Keratinocyte (primary cell): ENCODE results near the gene FNDC11. TPM values are rescaled to one million over a fixed set of nuclear protein-coding genes. Genes with fewer than 3 reads are reported as not detected.

ENCODE experiments used
- DNase-seq: peaks from one replicate; pipeline ENCODE4 v3.0.0-alpha.2; 2011; ENCODE audit warnings: low read depth, missing footprints, low spot score
- FAIRE-seq: peaks from 2 replicates; lab custom pipeline; 2011; peaks lifted over from hg19 to GRCh38; lab: Jason Lieb, UNC
- H2AFZ ChIP-seq: 2 replicates; pipeline ENCODE4 v1.6.0; 2012; ENCODE audit warnings: low read length, control low read depth, inconsistent platforms; ENCODE audit not compliant: control insufficient read depth
- H3K27ac ChIP-seq: 2 replicates; pipeline ENCODE4 v1.5.1; 2011; ENCODE audit warnings: low read length; ENCODE audit not compliant: control insufficient read depth, insufficient read depth
- H3K27me3 ChIP-seq: 3 replicates; pipeline ENCODE4 v1.6.0; 2011; ENCODE audit warnings: low read length; ENCODE audit not compliant: control insufficient read depth, insufficient read depth; ENCODE audit errors: extremely low read depth
- H3K36me3 ChIP-seq, 2 experiments: 2 replicates in 1 of 2; 3 replicates in 1 of 2; pipeline ENCODE4 v1.5.1; 2011; ENCODE audit warnings: low read length in 2 of 2, mild to moderate bottlenecking in 1 of 2; ENCODE audit not compliant: control insufficient read depth in 2 of 2, insufficient read depth in 2 of 2; ENCODE audit errors: extremely low read depth in 1 of 2
- H3K4me1 ChIP-seq: 3 replicates; pipeline ENCODE4 v1.5.1; 2011; ENCODE audit warnings: low read length; ENCODE audit not compliant: control insufficient read depth, insufficient read depth; ENCODE audit errors: extremely low read depth
- H3K4me2 ChIP-seq: 3 replicates; pipeline ENCODE4 v1.6.0; 2011; ENCODE audit warnings: low read depth, low read length; ENCODE audit not compliant: control insufficient read depth, insufficient read depth; ENCODE audit errors: extremely low read depth
- H3K4me3 ChIP-seq, 3 experiments: fragments of 200-600 bp in 1 of 3; sonication (generic) in 1 of 3; 2 replicates in 2 of 3; 3 replicates in 1 of 3; pipeline ENCODE4 v1.5.1; 2011 to 2016; ENCODE audit warnings: low read length in 3 of 3, mild to moderate bottlenecking in 3 of 3, control low read depth in 2 of 3, inconsistent platforms in 1 of 3, low read depth in 1 of 3, mixed read lengths in 1 of 3, mixed run types in 1 of 3, moderate library complexity in 1 of 3; ENCODE audit not compliant: control insufficient read depth in 2 of 3, insufficient read depth in 2 of 3; ENCODE audit errors: extremely low read depth in 1 of 3
- H3K79me2 ChIP-seq: 2 replicates; pipeline ENCODE4 v1.6.0; 2012; ENCODE audit warnings: low read length; ENCODE audit not compliant: control insufficient read depth, insufficient read depth
- H3K9ac ChIP-seq: 3 replicates; pipeline ENCODE4 v1.6.0; 2011; ENCODE audit warnings: low read length; ENCODE audit not compliant: control insufficient read depth, insufficient read depth; ENCODE audit errors: extremely low read depth
- H3K9me1 ChIP-seq: 3 replicates; pipeline ENCODE4 v1.6.0; 2011; ENCODE audit warnings: low read length; ENCODE audit not compliant: control insufficient read depth, insufficient read depth; ENCODE audit errors: extremely low read depth
- H3K9me3 ChIP-seq: 2 replicates; pipeline ENCODE4 v1.5.1; 2012; ENCODE audit warnings: low read depth, low read length; ENCODE audit not compliant: control insufficient read depth
- H4K20me1 ChIP-seq: 3 replicates; pipeline ENCODE4 v1.6.0; 2011; ENCODE audit warnings: low read length; ENCODE audit not compliant: control insufficient read depth, insufficient read depth; ENCODE audit errors: extremely low read depth
- CTCF ChIP-seq, 3 experiments: IDR thresholded peaks in 1 of 3; conservative IDR thresholded peaks in 1 of 3; optimal IDR thresholded peaks in 1 of 3; 2 replicates in 2 of 3; 3 replicates in 1 of 3; pipeline versions ENCODE3 to v1.5.1; 2011; ENCODE audit warnings: low read length in 3 of 3, mild to moderate bottlenecking in 3 of 3, moderate library complexity in 2 of 3, control low read depth in 1 of 3, inconsistent platforms in 1 of 3; ENCODE audit not compliant: insufficient read depth in 2 of 3; ENCODE audit errors: extremely low read depth in 1 of 3
- EZH2 ChIP-seq: IDR thresholded peaks from one replicate; pipeline ENCODE4 v1.6.1; 2012; ENCODE audit warnings: inconsistent platforms, mild to moderate bottlenecking, low read length, moderate library complexity
- dilution Hi-C: fragments of 300-500 bp; cut with MboI; formaldehyde crosslinking; loops from one replicate; pipeline ENCODE4 v1.7.0; 2020; ENCODE audit warnings: low sequenced_read_pairs; ENCODE audit not compliant: extremely low pct_ligation_motif_present
- polyA plus RNA-seq, 5 experiments: library from polyadenylated mRNA; depleted of rRNA in 3 of 5; stranded (reverse) in 3 of 5; stranded (forward) in 1 of 5; unstranded in 1 of 5; fragments of >200 nt; gene quantifications; 1 replicate in 1 of 5; 2 replicates in 3 of 5; 3 replicates in 1 of 5; pipeline versions ENCODE4 v1.2.1 to v1.2.3, GENCODE V29; 2011 to 2012; ENCODE audit warnings: missing spikeins in 2 of 5, low read depth in 1 of 5, low replicate concordance in 1 of 5

The FNDC11 gene
- polyA plus RNA-seq, 1 donor (not counting 4 experiments of a cell fraction or from before 2014, with no cell fraction given), result 0.55 TPM

DNA sequence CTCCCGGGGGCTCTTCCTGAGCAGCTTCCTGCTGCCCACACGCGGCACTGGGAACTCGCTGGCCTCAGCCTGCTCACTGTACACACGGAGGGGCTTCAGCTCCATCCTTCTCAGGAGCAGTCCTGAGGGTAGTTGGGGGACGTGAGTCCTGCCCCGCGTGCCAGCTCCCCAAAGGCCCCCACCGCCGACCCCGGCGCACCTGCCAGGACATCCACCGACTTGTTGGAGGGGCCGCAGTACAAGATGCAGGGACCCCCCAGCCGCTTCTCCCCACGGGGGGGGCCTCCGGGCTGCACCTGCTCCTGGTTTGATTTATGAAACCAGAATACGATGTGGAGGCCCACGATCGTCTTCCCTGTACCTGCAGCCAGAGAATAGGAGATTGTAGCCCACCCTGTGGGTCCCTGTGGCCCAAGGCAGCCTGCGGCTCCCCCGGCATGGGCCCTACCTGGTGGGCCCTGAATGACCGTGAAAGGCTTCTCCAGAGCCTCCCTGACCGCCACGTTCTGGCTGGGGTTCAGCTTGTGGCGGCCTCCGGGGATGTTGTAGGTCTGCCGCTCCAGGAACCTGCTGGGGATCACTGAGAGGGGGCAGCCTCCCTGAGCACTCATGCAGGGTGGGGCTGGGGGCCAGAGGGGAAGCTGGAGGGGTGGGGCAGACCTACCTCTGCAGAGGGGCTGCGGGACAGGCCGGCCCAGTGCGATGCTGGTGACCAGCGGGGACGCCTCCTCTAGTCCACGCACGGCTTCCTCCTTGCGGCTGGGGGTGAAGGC is 7.9 kb downstream of the FNDC11 start:
- H3K9ac ChIP-seq, result no peak overlapping the region
- no peaks in the 10 kb centered on the region for H3K9me3 ChIP-seq
- TF ChIP-seq CTCF (optimal IDR thresholded peaks at IDR 0.05 in 1 of 3, IDR thresholded peaks at IDR 0.05 in 1 of 3, conservative IDR thresholded peaks at IDR 0.05 in 1 of 3; ENCODE audit: extremely low read depth in 1 of 3, insufficient read depth in 2 of 3, low read length in 3 of 3), result no peak
- peaks cover 4% of the 10 kb centered on the region for H4K20me1 ChIP-seq
- no peak overlapping the region for H3K27ac ChIP-seq
- DNase-seq (no peak), FAIRE-seq (no peak)
- H3K4me1 ChIP-seq, result no peaks in the 10 kb centered on the region
- H3K36me3 ChIP-seq, result peaks cover 28 to 41% of the 10 kb centered on the region in 2 experiments
- no peaks in the 10 kb centered on the region for H3K27me3 ChIP-seq
- no peak overlapping the region for H2AFZ ChIP-seq
- peaks cover 8% of the 10 kb centered on the region for H3K79me2 ChIP-seq
- H3K4me2 ChIP-seq, result no peak overlapping the region
- no peaks in the 10 kb centered on the region for H3K9me1 ChIP-seq
- dilution Hi-C loops, result no loop called here
- H3K4me3 ChIP-seq, result no peak overlapping the region

DNA sequence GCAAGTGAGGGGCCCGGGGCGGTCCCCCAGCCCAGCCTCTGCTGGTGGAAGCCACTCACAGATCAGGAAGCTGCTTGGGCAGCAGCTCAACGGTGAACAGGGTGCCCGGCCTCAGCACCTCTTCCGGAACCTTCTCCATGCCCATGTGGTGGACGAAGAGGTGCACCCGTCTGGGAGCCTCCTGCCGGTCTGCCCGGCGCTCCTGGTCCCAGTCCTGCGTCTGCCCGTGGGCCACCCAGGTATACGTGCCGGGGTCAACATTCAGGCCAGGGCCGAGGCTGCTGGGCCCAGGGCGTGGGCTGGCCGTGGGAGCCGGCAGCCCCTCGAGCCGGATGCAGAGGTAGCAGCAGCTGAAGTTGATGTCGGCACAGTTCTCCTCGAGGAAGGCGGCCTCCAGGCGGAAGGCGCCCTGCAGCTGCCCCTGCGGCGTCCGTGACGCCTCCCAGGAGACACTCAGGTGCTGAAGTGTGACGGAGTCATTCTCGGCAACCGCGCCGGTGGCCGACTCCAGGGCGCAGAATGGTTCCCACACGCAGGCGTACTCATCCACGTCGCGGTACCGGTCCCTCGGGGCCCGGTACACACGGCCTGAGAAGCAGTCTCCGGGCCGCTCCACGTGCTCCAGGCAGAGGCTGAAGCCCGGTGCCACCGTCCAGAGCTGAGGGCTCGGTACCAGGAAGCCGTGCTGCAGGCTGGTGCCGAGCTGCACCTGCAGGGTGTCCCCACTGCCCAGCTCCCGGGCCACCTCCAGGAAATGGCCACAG is 8.7 kb downstream of the FNDC11 start:
- no peak for DNase-seq
- TF ChIP-seq EZH2 (no peak), CTCF (optimal IDR thresholded peaks at IDR 0.05 in 1 of 3, IDR thresholded peaks at IDR 0.05 in 1 of 3, conservative IDR thresholded peaks at IDR 0.05 in 1 of 3; ENCODE audit: extremely low read depth in 1 of 3, insufficient read depth in 2 of 3, low read length in 3 of 3) (no peak)
- H3K9me1 ChIP-seq, result no peaks in the 10 kb centered on the region
- dilution Hi-C loops, result no loop called here
- H3K79me2 ChIP-seq, result peaks cover 10% of the 10 kb centered on the region
- H3K36me3 ChIP-seq, result peaks cover 28 to 45% of the 10 kb centered on the region in 2 experiments
- peaks cover 4% of the 10 kb centered on the region for H4K20me1 ChIP-seq
- H3K4me1 ChIP-seq, result no peaks in the 10 kb centered on the region
- no peak overlapping the region for H3K4me2 ChIP-seq
- no peak overlapping the region for H3K9ac ChIP-seq
- no peaks in the 10 kb centered on the region for H3K9me3 ChIP-seq
- H2AFZ ChIP-seq, result no peak overlapping the region
- H3K27me3 ChIP-seq, result no peaks in the 10 kb centered on the region
- H3K27ac ChIP-seq, result no peak overlapping the region
- no peak for FAIRE-seq
- no peak overlapping the region for H3K4me3 ChIP-seq
